HCT116 (cell line): Measurements from ENCODE around the gene FOXC2.

Experiments
- POLR2A ChIP-seq: IDR thresholded peaks from 2 replicates; pipeline ENCODE4 v1.7.0; 2011; ENCODE audit warnings: borderline replicate concordance; ENCODE audit not compliant: insufficient read depth, insufficient read length; ENCODE audit errors: extremely low read depth
- ZFX ChIP-seq: fragments of 450-650 bp; IDR thresholded peaks from 2 replicates; pipeline ENCODE4 v1.6.1; 2017

- TF ChIP-seq POLR2A (no peak), ZFX (no peak)
Measured at GRCh38 chr16:86581458-86581857, 14.8 kb downstream of the FOXC2 start.
